Head of caudate nucleus (tissue), 42 donors: ENCODE measurements around the gene CD58.

ENCODE experiments used
- DNase-seq, 42 donors: peaks; one replicate each; pipeline versions ENCODE4 v3.0.0 to v3.0.0-alpha.2; 2020 to 2021; ENCODE audit warnings: mixed read lengths in 7 of 42
- intact Hi-C: fragments of 100-400 bp; cut with DNase I; formaldehyde crosslinking; loops from one replicate; pipeline ENCODE4 v1.15.0; 2022

The CD58 gene

DNA sequence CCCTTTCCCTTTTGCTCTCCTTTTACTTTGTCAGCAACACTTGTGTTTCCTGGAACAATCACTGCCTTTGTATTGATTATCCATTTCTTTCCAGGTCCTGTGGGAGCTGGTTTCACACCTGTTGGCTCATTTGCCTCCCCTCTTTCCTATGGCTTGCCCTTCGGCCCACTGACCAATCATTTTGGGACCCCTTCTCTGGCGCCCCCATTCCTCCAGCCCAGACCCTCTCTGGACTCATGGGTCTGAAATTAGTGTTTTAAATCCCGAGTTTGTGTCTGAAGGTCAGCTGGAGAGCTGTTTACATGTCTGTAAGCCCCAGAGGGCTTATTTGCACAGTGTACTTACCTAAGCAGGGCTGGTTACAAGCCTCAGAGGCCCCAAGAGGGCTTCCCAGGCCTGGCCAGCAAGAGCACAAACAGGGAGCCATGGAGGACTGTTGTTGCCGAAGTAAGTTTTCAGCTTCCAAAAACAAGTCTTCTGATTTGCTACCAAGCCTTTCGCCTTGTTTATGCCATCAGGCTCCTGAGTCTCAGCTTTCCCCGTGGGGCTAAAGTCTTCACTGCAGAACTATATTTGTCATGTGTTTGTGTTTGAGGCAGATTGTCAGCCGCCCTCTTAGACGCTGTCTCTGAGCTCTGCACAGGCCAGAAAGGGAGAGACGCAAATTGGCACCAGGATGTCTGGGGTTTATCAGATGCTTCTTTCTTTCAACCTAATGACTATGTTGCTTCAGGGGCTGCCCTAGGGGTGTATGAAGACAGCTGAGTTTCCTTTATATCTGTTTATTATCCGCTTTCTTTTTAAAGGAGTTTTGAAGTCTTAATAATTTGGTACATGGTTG lies 104.8 kb downstream of the CD58 start:
- DNase-seq = no peak
- intact Hi-C loops = no loop called here

DNA sequence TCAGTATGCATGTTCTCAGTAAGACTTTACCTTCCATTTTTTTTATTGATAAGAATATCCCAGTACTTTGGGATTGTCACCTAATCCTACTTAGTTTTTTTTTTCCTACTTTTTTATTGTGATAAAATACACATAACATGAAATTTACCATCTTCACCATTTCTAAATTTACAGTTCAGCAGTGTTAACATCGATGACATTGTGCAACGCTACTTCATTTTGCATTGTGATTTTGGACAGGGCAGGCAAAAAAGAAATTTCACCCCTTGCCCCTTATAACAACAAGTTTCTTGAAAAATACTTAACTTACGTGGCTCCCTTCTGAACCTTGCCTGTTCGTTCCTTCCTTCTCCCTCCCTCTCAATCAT lies 105.4 kb downstream of the CD58 start:
- DNase-seq = no peak
- intact Hi-C loops = no loop called here
